Tibial nerve (tissue), 4 donors: ENCODE measurements around the gene FGFR3. TPM values are rescaled to one million over a fixed set of nuclear protein-coding genes. Genes with fewer than 3 reads are reported as not detected.

ENCODE experiments used
- DNase-seq, 2 donors: peaks; one replicate each; pipeline ENCODE4 v3.0.0-alpha.2; 2019; ENCODE audit warnings: low spot score in 2 of 2
- H3K27ac ChIP-seq, 4 donors: fragments of 200-600 bp; sonication (generic) in 3 of 4; one replicate each; pipeline ENCODE4 v1.5.1; 2017 to 2019; ENCODE audit warnings: mild to moderate bottlenecking in 1 of 4
- H3K27me3 ChIP-seq, 2 donors: fragments of 200-600 bp; sonication (generic) in 1 of 2; one replicate each; pipeline versions ENCODE4 v1.5.1 to v1.6.0; 2017 to 2019
- H3K36me3 ChIP-seq, 3 donors: fragments of 200-600 bp; sonication (generic); one replicate each; pipeline ENCODE4 v1.5.1; 2018 to 2019
- H3K4me1 ChIP-seq, 4 donors: fragments of 200-600 bp; sonication (generic) in 3 of 4; one replicate each; pipeline ENCODE4 v1.5.1; 2017 to 2019
- H3K4me3 ChIP-seq, 4 donors: fragments of 200-600 bp; sonication (generic) in 3 of 4; one replicate each; pipeline ENCODE4 v1.5.1; 2017 to 2019; ENCODE audit warnings: mild to moderate bottlenecking in 1 of 4, moderate library complexity in 1 of 4
- H3K9me3 ChIP-seq, 4 donors: fragments of 200-600 bp; sonication (generic) in 3 of 4; one replicate each; pipeline ENCODE4 v1.5.1; 2017 to 2019
- CTCF ChIP-seq, 5 experiments: fragments of 200-600 bp in 3 of 5; fragments of 450-650 bp in 2 of 5; sonication (generic) in 3 of 5; IDR thresholded peaks; one replicate each; pipeline ENCODE4 v1.5.1; 2016 to 2019; ENCODE audit warnings: antibody characterized with exemption in 5 of 5, mild to moderate bottlenecking in 3 of 5, moderate library complexity in 2 of 5
- EP300 ChIP-seq, 2 donors: sonication (generic); formaldehyde crosslinking; IDR thresholded peaks; one replicate each; pipeline ENCODE4 v1.6.1; 2017; ENCODE audit warnings: antibody characterized with exemption in 2 of 2, mild to moderate bottlenecking in 1 of 2
- POLR2A ChIP-seq, 2 donors: fragments of 450-650 bp; IDR thresholded peaks; one replicate each; pipeline ENCODE4 v1.6.1; 2017; ENCODE audit warnings: antibody characterized with exemption in 2 of 2, mild to moderate bottlenecking in 2 of 2, moderate library complexity in 2 of 2
- WGBS, 2 donors: methylation state at CpG; one replicate each; pipeline ENCODE4 v1.1.5; 2018; 5-methylcytosine and 5-hydroxymethylcytosine counted together
- total RNA-seq, 4 donors: library from RNA; depleted of rRNA; stranded (reverse); fragments of >200 nt; gene quantifications; one replicate each; pipeline ENCODE4 v1.1.0, GENCODE V29; 2016

Gene FGFR3
- total RNA-seq, 4 donors from 2014 or later = 2.7 to 11.2 (median 5.1) TPM

GRCh38 chr4:1762264-1763010, 30.7 kb upstream of the FGFR3 start:
- Histone ChIP-seq H3K9me3 (no peaks in the 10 kb centered on the region), H3K4me1 (peaks cover 0 to 38% (median 20%) of the 10 kb centered on the region in 4 donors), H3K27ac (peak overlapping the region in 1 of 4 donors; percentile 63), H3K36me3 (no peaks in the 10 kb centered on the region), H3K4me3 (no peak overlapping the region), H3K27me3 (peaks cover 0 to 49% of the 10 kb centered on the region in 2 donors)
- no peak for DNase-seq
- WGBS, 2 donors = 70 to 76% methylated on average over 12 to 17 of the region's 20 CpGs
- no peak for TF ChIP-seq CTCF (IDR thresholded peaks at IDR 0.05)
- no peak for TF ChIP-seq POLR2A (IDR thresholded peaks at IDR 0.05)
- TF ChIP-seq EP300 (IDR thresholded peaks at IDR 0.05) = no peak

- H3K4me1 ChIP-seq = peaks cover 0 to 42% (median 23%) of the 10 kb centered on the region in 4 donors
- TF ChIP-seq CTCF (IDR thresholded peaks at IDR 0.05) = no peak
- no peak for TF ChIP-seq POLR2A (IDR thresholded peaks at IDR 0.05)
- TF ChIP-seq EP300 (IDR thresholded peaks at IDR 0.05) = no peak
- no peaks in the 10 kb centered on the region for H3K9me3 ChIP-seq
- 17 to 38% methylated on average over 11 to 22 of the region's 31 CpGs for WGBS, 2 donors
- H3K4me3 ChIP-seq = peak overlapping the region; percentile 5 to 40 (median 18)
- no peak for DNase-seq
- H3K27me3 ChIP-seq = peaks cover 0 to 54% of the 10 kb centered on the region in 2 donors
- peak overlapping the region in 1 of 4 donors; percentile 63 for H3K27ac ChIP-seq
- H3K36me3 ChIP-seq = no peaks in the 10 kb centered on the region
Observed at GRCh38 chr4:1763070-1763549, 30.0 kb upstream of the FGFR3 start.

- no peaks in the 10 kb centered on the region for H3K36me3 ChIP-seq
- WGBS, 2 donors = 8 to 13% methylated on average over 10 to 19 of the region's 36 CpGs
- peak overlapping the region in 2 of 4 donors; percentile 60 to 63 for H3K27ac ChIP-seq
- H3K27me3 ChIP-seq = peaks cover 0 to 60% of the 10 kb centered on the region in 2 donors
- peaks cover 0 to 42% (median 23%) of the 10 kb centered on the region in 4 donors for H3K4me1 ChIP-seq
- DNase-seq = peak in 1 of 2 donors; percentile 11
- TF ChIP-seq POLR2A (IDR thresholded peaks at IDR 0.05) (no peak), EP300 (IDR thresholded peaks at IDR 0.05) (no peak), CTCF (IDR thresholded peaks at IDR 0.05) (peak in 2 of 5 experiments; percentile 6 to 27)
- H3K9me3 ChIP-seq = no peaks in the 10 kb centered on the region
- peak overlapping the region; percentile 5 to 40 (median 18) for H3K4me3 ChIP-seq
Observed at GRCh38 chr4:1763550-1764080, 29.5 kb upstream of the FGFR3 start.

- Histone ChIP-seq H3K9me3 (no peaks in the 10 kb centered on the region), H3K4me3 (no peak overlapping the region), H3K27ac (no peak overlapping the region), H3K27me3 (peaks cover 0 to 70% of the 10 kb centered on the region in 2 donors), H3K4me1 (peaks cover 0 to 42% (median 23%) of the 10 kb centered on the region in 4 donors), H3K36me3 (no peaks in the 10 kb centered on the region)
- TF ChIP-seq CTCF (IDR thresholded peaks at IDR 0.05) = no peak
- TF ChIP-seq POLR2A (IDR thresholded peaks at IDR 0.05) = no peak
- TF ChIP-seq EP300 (IDR thresholded peaks at IDR 0.05) = no peak
- no peak for DNase-seq
- WGBS, 2 donors = 89 to 92% methylated on average over 3 to 6 of the region's 9 CpGs
Observed at GRCh38 chr4:1764670-1765069, 28.4 kb upstream of the FGFR3 start.
